GM20000 (cell line): ENCODE results near the gene IGLL5.

Source experiments
- DNase-seq: peaks from one replicate; pipeline ENCODE4 v3.0.0; 2012; ENCODE audit warnings: low spot score
- CTCF ChIP-seq: IDR thresholded peaks from 2 replicates; pipeline ENCODE4 v1.5.1; 2012; ENCODE audit warnings: mild to moderate bottlenecking, control low read depth; ENCODE audit errors: extremely low read depth, missing control alignments

Gene IGLL5

DNA sequence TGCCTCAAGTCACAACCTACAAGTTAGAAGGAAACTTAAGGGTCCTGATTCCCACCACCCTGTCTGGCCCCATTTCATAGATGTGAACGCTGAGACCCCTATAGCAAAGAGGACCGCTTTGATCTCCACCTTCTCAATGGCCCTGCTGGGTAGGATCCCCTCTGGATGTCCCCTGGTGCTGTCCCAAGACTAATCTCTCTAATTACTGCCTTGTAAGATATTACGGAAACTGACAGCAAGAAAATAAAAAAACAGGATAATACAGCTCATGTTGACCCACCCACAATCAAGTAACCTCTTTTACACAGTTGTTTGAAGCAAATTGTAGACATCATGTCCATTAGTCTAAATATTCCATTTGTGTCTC lies 20.9 kb downstream of the IGLL5 start:
- TF ChIP-seq CTCF = no peak
- DNase-seq = no peak

- TF ChIP-seq CTCF = no peak
- no peak for DNase-seq
These were observed 21.5 kb downstream of the IGLL5 start for GRCh38 chr22:22908941-22909604.

DNA sequence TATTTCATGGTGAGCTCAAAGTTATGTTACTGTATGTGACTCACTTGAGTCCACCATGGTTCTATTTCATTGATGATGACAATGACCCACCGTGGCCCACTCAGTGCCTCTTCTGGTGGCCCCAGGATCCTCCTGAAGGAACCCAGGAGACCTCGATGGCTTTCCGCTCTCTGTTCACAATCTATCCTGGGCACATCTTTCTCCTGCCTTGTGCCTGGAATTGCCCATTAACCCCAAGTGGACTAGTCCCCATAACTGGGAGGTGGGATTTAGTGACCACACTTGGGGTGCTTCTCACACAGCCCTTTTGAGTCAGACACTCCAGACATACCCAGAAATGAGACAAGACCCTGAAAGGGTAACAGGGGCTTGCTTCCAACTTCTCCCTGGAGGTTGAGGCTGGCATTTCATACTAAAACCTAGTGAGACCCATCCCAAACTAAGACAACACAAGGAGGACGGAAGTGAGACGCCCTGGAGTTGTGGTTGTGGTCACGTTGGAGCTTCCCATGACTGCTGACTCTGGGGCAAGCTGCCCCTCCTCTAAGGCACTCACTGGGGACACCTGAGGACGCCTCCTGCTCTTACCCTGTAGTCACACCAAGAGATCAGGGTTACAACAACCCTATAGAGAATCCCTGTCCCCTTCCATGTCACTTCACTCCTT lies 22.1 kb downstream of the IGLL5 start:
- no peak for DNase-seq
- TF ChIP-seq CTCF = no peak

- DNase-seq = no peak
- no peak for TF ChIP-seq CTCF
These were observed 22.9 kb downstream of the IGLL5 start for GRCh38 chr22:22910272-22911240.

GRCh38 chr22:22911327-22912134 lies 23.9 kb downstream of the IGLL5 start:
- DNase-seq = no peak
- TF ChIP-seq CTCF = no peak

DNA sequence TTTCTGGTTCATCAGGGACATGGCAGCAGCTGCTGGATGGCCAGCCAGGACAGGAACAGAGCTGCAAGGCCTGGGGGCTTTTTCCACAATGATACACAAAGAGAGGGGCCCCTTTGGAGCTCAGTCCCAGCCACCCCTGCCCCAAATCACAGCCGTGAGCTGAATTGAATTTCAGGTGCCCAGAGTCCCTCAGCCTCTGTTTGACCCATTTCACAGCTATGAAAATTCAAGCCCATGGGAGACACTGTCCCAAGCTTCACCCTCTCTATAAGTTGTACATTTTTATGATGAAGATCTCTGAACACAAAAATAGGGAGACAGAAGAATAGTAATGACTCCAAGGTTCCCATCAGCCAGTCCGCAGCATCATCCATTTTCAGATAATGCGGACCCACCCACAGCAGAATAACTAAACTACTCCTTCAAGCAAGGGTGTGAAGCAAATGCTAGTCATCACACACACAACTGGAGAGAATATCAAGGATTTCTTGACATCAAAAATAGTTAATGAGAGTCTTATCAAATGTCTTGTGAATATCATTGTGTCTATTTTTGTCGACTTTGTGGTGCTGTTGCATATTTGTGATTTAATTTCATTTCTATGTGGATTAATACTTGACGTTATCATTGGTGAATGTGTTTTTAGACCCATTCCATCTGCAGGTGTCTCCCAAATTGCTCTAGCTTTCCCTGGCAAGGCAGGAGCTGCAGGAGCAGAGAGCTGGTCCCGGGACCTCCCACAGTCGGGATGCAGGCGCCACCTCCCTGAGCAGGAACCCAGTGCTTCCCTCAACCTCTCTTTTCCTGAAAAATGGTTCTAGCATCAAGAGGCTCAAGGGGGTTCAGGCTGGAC lies 24.7 kb downstream of the IGLL5 start:
- TF ChIP-seq CTCF = no peak
- no peak for DNase-seq
